ENCODE measurements around the gene SIK3. TPM values are rescaled to one million over a fixed set of nuclear protein-coding genes. Genes with fewer than 3 reads are reported as not detected.

SIK3 gene
- total RNA-seq, 1 donor from 2014 or later, result 19.5 TPM

DNA sequence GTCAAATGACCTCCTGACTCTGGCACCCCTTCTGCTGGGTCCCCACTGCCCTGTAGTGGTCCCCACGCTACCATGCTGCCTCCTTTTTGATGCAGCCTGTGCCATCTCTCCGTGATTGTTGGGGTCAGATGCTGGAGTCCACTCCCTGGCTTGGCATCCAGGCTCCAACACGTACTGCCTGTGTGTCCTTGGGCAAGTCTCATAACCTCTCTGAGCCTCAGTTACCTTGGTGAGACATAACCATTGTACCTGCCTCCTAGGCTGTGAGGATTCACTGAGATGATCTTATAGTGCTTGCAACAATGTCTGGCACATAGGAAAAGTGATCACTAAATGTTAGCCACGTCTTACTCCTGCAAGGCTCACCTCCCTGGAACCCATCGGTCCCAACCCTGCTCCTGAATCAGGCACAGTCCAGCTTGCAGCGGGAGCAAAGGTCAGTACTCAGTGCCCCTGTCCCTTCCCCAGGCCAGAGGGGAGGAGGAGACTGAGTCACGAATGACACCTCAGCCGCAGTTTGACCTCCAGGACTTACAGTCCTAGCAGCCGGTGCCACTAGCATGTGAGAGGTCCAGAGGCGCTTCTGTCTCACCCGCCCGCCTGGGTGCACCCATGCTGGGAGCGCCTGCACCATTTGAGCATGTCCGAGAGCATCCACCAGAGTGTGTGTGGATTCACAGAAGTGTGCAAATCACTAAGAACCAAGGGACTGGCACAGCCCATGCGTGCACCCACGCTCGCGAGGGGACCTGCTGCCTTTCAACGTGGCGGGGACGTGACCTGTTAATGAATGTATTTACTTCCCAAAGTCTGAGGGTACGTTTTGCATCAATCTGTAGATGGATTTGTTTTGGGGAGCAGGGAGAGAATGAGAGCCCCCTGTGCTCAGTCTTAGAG lies 272.1 kb downstream of the SIK3 start:
- H3K27me3 Mint-ChIP-seq (ENCODE audit: low read depth), result no peaks in the 10 kb centered on the region
- TF ChIP-seq, protein P1, sequence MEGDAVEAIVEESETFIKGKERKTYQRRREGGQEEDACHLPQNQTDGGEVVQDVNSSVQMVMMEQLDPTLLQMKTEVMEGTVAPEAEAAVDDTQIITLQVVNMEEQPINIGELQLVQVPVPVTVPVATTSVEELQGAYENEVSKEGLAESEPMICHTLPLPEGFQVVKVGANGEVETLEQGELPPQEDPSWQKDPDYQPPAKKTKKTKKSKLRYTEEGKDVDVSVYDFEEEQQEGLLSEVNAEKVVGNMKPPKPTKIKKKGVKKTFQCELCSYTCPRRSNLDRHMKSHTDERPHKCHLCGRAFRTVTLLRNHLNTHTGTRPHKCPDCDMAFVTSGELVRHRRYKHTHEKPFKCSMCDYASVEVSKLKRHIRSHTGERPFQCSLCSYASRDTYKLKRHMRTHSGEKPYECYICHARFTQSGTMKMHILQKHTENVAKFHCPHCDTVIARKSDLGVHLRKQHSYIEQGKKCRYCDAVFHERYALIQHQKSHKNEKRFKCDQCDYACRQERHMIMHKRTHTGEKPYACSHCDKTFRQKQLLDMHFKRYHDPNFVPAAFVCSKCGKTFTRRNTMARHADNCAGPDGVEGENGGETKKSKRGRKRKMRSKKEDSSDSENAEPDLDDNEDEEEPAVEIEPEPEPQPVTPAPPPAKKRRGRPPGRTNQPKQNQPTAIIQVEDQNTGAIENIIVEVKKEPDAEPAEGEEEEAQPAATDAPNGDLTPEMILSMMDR (IDR thresholded peaks at IDR 0.05), result no peak
- H3K27ac Mint-ChIP-seq (ENCODE audit: unreplicated experiment), result no peak overlapping the region
- no peak overlapping the region for H3K4me3 Mint-ChIP-seq (ENCODE audit: unreplicated experiment)
- peaks cover 13% of the 10 kb centered on the region for H3K4me1 Mint-ChIP-seq (ENCODE audit: low read depth)
- H3K9me3 Mint-ChIP-seq (ENCODE audit: low read depth), result no peaks in the 10 kb centered on the region
- no peaks in the 10 kb centered on the region for H3K36me3 Mint-ChIP-seq (ENCODE audit: low read depth)
- DNase-seq (ENCODE audit: low spot score), result no peak

- H3K36me3 Mint-ChIP-seq (ENCODE audit: low read depth), result no peaks in the 10 kb centered on the region
- no peak overlapping the region for H3K4me3 Mint-ChIP-seq (ENCODE audit: unreplicated experiment)
- peaks cover 13% of the 10 kb centered on the region for H3K4me1 Mint-ChIP-seq (ENCODE audit: low read depth)
- no peaks in the 10 kb centered on the region for H3K27me3 Mint-ChIP-seq (ENCODE audit: low read depth)
- TF ChIP-seq, protein P1 (IDR thresholded peaks at IDR 0.05), result no peak
- H3K9me3 Mint-ChIP-seq (ENCODE audit: low read depth), result no peaks in the 10 kb centered on the region
- no peak for DNase-seq (ENCODE audit: low spot score)
- H3K27ac Mint-ChIP-seq (ENCODE audit: unreplicated experiment), result no peak overlapping the region
Measured at GRCh38 chr11:116825434-116825833, 272.8 kb downstream of the SIK3 start.

DNA sequence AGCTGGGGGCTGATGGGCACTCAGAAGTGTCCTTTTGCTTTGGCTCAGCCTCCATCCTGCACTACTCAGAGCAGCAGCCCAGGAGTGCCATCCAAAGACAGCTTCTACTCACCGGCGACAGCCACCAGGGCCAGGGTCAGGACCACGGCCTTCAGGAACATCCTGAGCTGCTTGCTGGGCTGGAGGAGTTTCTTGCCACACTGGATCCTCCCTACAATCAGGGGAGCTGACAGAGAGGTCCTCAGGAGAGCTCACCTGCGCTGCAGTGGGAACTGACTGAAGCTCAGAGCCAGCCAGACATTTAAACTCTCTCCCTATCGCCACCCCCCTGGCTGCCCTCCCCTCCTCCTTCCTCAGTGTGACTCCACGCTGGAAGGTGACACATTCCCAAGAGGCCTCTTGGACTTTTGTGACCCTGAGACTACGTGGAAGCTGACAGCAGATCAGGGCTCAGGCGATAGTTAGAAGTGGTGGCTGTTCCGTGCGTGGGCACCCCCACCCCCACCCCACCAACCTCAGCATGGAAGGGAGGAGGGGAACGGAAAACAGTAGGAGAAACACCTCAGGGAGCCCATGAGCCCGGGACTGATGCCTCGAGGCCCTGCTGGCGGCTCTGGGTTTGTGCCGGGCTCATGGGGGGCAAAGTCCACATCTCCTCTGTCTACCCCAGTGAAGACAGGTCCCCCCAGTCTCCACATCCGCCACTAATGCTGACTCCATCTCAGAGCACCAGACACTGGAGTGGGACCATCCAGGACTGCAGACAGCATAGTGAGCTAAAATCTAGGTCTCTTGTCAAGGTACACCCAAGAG lies 275.0 kb downstream of the SIK3 start, which contains the start of gene APOA4:
Gene APOA4, minus strand, starts transcription at position 274 of the 813 bp plus-strand sequence. Its CDS starts 113 bp downstream, at position 161.
- Mint-ChIP-seq H3K9me3 (ENCODE audit: low read depth) (no peaks in the 10 kb centered on the region), H3K4me1 (ENCODE audit: low read depth) (no peaks in the 10 kb centered on the region), H3K27me3 (ENCODE audit: low read depth) (no peaks in the 10 kb centered on the region), H3K36me3 (ENCODE audit: low read depth) (no peaks in the 10 kb centered on the region), H3K27ac (ENCODE audit: unreplicated experiment) (no peak within 1 kb of the TSS), H3K4me3 (ENCODE audit: unreplicated experiment) (no peak within 1 kb of the TSS)
- DNase-seq (ENCODE audit: low spot score), result no peak
- TF ChIP-seq, protein P1 (IDR thresholded peaks at IDR 0.05), result no peak

DNA sequence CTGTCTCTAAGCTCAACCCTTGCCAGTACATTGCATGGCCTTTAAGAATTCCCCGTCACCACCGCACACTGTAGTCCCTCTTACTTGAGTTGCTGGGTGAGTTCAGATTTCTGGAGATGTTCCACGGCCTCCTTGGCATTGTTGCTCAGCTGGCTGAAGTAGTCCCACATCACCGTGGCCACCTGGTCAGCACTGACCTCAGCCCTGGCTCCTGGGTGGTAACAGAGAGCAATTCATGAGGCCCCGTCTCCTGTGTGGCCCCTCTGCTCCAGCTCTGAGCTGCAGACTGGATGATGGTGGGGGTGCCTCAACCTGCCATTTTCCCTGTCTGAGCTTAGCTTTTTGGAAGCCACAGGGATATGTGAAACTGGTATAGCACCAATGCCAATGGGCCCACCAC lies 275.7 kb downstream of the SIK3 start:
- Mint-ChIP-seq H3K4me3 (ENCODE audit: unreplicated experiment) (no peak overlapping the region), H3K4me1 (ENCODE audit: low read depth) (no peaks in the 10 kb centered on the region), H3K27ac (ENCODE audit: unreplicated experiment) (no peak overlapping the region), H3K36me3 (ENCODE audit: low read depth) (no peaks in the 10 kb centered on the region), H3K9me3 (ENCODE audit: low read depth) (no peaks in the 10 kb centered on the region), H3K27me3 (ENCODE audit: low read depth) (no peaks in the 10 kb centered on the region)
- DNase-seq (ENCODE audit: low spot score), result no peak
- TF ChIP-seq, protein P1 (IDR thresholded peaks at IDR 0.05), result no peak

All from chondrocyte (in vitro differentiated cells).